Dendritic cell treated with granulocyte-macrophage colony-stimulating factor and Interleukin-4, amounts not matched to agents 40 ng/mL and 50 ng/mL, for 4 days (primary cell): ENCODE results near the gene PXMP2.

Experiments used
- H3K27ac Mint-ChIP-seq: one replicate; pipeline ENCODE4 v1.8.0; 2022; ENCODE audit warnings: mild to moderate bottlenecking, mixed read lengths
- H3K27me3 Mint-ChIP-seq: one replicate; pipeline ENCODE4 v1.8.0; 2022; ENCODE audit warnings: mild to moderate bottlenecking, mixed read lengths
- H3K36me3 Mint-ChIP-seq: one replicate; pipeline ENCODE4 v1.8.0; 2022; ENCODE audit warnings: low read depth, mixed read lengths
- H3K4me1 Mint-ChIP-seq: one replicate; pipeline ENCODE4 v1.8.0; 2022; ENCODE audit warnings: low read depth, mixed read lengths
- H3K4me3 Mint-ChIP-seq: one replicate; pipeline ENCODE4 v1.8.0; 2022; ENCODE audit warnings: mild to moderate bottlenecking, moderate library complexity, mixed read lengths
- H3K9me3 Mint-ChIP-seq: one replicate; pipeline ENCODE4 v1.8.0; 2022; ENCODE audit warnings: mixed read lengths
- intact Hi-C: fragments of 100-400 bp; cut with micrococcal nuclease; formaldehyde crosslinking; loops from one replicate; pipeline ENCODE4 v1.15.0; 2022

The PXMP2 gene

DNA sequence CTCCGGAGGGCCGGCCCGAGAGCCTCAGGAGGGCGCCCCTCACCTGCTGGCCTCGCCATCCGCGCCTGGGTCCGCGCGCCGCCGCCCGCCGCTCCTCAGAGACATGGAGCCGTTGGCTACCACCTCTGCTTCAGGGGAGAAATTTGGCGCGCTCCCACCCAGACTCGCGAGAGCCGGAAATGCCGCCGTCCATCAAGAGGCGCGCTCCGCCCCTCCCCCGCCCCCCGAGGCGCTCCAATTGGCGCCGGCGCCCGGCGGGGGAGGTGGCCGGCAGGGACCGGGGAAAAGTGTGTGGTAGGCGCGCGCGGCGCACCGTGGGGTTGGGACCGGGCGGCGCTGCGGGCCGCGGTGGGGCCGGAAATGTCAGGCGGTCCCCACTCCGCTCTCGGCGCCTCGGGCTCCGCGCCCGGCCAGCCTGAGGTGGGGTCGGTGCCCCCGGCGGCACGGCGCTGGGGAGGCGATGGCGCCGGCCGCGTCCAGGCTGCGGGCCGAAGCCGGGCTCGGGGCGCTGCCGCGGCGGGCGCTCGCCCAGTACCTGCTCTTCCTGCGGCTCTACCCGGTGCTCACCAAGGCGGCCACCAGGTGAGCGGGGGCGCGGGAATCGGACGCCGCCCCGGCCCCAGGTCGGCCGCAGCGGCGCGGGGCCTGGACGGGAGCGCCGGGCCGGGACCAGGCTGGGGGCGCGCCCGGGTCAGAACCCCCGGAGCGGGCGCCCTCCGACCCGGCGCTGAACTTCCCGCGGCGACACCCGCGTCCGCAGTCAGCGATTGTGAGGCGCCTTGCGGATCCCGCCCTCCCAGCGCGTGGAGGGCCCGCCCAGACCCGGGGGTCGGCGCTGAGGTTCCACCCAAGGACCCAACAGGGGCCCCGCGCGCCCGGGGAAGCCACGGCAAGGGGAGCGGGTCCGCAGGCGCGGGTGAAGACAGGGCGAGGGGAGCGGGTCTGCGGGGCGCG, at the start of gene PXMP2, which contains the start of gene POLE:
Gene PXMP2, plus strand, starts transcription at position 377 of the 954 bp plus-strand sequence. Its CDS starts 84 bp downstream, at position 461.
Gene POLE, minus strand, starts transcription at position 132 of the 954 bp plus-strand sequence. Its CDS starts 27 bp downstream, at position 105.
- intact Hi-C loops, result loop anchor here (2.0 kb wide), 1 partner anchor 23 kb away; the partner anchor contains the start of gene PGAM5
- H3K27me3 Mint-ChIP-seq, result peaks cover 8% of the 10 kb centered on the region
- peak within 1 kb of the TSS; percentile 78 for H3K27ac Mint-ChIP-seq
- peaks cover 22% of the 10 kb centered on the region for H3K4me1 Mint-ChIP-seq
- H3K4me3 Mint-ChIP-seq, result peak within 1 kb of the TSS; percentile 85
- H3K9me3 Mint-ChIP-seq, result no peaks in the 10 kb centered on the region
- no peaks in the 10 kb centered on the region for H3K36me3 Mint-ChIP-seq

GRCh38 chr12:132637811-132638210, 49.6 kb upstream of the PXMP2 start:
- Mint-ChIP-seq H3K9me3 (no peaks in the 10 kb centered on the region), H3K27ac (no peak overlapping the region)

DNA sequence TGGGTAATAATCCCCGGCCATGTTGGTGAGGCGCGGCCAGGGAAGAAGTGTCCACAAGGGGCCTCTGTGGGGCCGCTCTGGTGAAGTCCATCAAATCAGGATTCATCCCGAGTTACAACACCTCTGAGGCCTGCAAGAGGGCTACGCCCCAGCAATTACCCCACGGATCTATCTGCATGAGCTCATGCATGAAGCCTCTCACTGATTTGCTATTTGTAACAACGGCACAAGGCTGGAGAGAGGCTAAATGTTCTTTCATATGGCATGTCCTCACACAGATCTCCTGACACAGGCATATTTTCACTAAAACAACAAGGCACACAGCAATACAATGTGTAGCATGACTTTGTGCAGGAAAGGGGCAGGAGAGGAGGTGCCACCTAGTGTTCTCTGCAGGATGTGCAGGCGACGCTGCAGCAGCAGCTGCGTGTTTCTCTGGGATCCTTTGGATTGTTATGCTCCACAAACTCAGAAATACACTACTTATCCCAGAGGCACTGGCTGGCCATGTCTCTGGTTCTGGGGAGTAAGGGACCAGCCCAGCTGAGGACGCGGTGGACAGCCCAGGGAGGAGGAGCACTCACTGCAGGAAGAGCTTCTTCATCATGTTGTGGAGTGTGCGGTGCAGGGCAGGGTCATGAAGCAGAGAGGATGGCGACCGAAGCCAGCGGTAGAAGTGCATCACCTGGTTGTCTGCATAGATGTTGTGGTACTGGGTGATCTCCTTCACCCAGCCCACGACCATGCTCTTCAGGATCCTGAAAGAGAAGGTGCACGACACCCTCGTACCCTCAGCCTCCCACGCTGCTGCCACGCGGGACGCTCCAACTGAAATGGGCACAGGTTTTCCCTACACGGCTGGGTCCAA, 48.6 kb upstream of the PXMP2 start:
- intact Hi-C loops, result no loop called here
- no peak overlapping the region for H3K4me3 Mint-ChIP-seq
- H3K9me3 Mint-ChIP-seq, result no peaks in the 10 kb centered on the region
- H3K27ac Mint-ChIP-seq, result no peak overlapping the region
- peaks cover 99% of the 10 kb centered on the region for H3K36me3 Mint-ChIP-seq
- H3K27me3 Mint-ChIP-seq, result no peaks in the 10 kb centered on the region
- H3K4me1 Mint-ChIP-seq, result peaks cover 5% of the 10 kb centered on the region

More at GRCh38 chr12:132637811-132638210, 49.6 kb upstream of the PXMP2 start:
- Mint-ChIP-seq H3K36me3 (peaks cover 99% of the 10 kb centered on the region), H3K4me3 (no peak overlapping the region), H3K27me3 (no peaks in the 10 kb centered on the region), H3K4me1 (peaks cover 5% of the 10 kb centered on the region)
- intact Hi-C loops, result no loop called here

DNA sequence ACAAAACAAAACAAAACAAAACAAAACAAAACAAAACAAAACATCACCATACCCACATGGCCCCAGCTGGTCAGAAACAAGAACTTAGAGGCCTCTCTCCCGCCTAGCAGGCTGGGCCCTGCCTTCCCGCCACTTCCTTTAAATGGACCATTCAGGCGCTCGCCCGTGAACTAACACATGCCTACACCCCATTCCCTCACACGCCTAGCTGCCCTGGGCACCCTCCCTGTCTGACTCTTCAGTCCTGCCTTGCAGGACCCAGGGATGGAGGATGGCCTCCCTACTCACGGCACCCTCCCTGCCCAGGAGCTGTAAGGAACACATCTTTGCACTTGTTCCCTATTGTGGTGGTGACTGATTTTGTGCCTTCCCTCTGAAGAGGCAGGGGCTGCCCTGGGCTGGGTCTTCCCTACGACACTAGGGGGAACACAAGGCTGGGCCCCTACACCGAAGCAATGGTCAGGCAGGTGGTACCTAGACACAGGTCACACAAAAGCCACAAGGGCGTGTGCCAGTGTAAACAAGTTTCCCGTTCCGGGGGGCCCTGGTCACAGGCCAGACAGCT, 47.3 kb upstream of the PXMP2 start:
- Mint-ChIP-seq H3K27me3 (no peaks in the 10 kb centered on the region), H3K27ac (no peak overlapping the region), H3K4me1 (peaks cover 5% of the 10 kb centered on the region), H3K4me3 (no peak overlapping the region), H3K36me3 (peaks cover 96% of the 10 kb centered on the region), H3K9me3 (no peaks in the 10 kb centered on the region)
- intact Hi-C loops, result no loop called here

DNA sequence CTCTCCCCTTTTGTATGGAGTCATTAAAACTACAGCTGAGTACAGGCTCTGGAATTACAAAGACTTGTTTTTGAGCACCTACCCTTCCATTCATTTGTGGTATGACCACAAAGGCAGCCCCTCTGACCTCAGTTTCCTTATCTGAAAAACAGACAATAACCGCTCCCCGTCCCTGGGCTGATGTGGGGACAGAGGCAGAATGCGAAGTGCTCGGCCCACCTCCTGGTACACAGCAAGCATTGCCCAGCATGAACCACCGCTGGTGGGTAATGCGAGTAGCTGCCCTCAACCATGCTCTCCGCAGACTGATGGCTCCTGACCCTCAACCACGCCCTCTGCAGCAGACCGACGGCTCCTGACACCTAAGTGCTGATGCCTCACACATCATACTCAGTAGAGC, 46.5 kb upstream of the PXMP2 start:
- H3K4me3 Mint-ChIP-seq, result no peak overlapping the region
- no peaks in the 10 kb centered on the region for H3K9me3 Mint-ChIP-seq
- no peak overlapping the region for H3K27ac Mint-ChIP-seq
- peaks cover 95% of the 10 kb centered on the region for H3K36me3 Mint-ChIP-seq
- H3K27me3 Mint-ChIP-seq, result no peaks in the 10 kb centered on the region
- peaks cover 5% of the 10 kb centered on the region for H3K4me1 Mint-ChIP-seq
- intact Hi-C loops, result no loop called here

GRCh38 chr12:132641811-132642650, 45.4 kb upstream of the PXMP2 start:
- H3K27ac Mint-ChIP-seq, result no peak overlapping the region
- no peaks in the 10 kb centered on the region for H3K9me3 Mint-ChIP-seq
- H3K27me3 Mint-ChIP-seq, result no peaks in the 10 kb centered on the region
- H3K36me3 Mint-ChIP-seq, result peaks cover 94% of the 10 kb centered on the region
- H3K4me1 Mint-ChIP-seq, result peaks cover 5% of the 10 kb centered on the region
- intact Hi-C loops, result no loop called here
- H3K4me3 Mint-ChIP-seq, result no peak overlapping the region

DNA sequence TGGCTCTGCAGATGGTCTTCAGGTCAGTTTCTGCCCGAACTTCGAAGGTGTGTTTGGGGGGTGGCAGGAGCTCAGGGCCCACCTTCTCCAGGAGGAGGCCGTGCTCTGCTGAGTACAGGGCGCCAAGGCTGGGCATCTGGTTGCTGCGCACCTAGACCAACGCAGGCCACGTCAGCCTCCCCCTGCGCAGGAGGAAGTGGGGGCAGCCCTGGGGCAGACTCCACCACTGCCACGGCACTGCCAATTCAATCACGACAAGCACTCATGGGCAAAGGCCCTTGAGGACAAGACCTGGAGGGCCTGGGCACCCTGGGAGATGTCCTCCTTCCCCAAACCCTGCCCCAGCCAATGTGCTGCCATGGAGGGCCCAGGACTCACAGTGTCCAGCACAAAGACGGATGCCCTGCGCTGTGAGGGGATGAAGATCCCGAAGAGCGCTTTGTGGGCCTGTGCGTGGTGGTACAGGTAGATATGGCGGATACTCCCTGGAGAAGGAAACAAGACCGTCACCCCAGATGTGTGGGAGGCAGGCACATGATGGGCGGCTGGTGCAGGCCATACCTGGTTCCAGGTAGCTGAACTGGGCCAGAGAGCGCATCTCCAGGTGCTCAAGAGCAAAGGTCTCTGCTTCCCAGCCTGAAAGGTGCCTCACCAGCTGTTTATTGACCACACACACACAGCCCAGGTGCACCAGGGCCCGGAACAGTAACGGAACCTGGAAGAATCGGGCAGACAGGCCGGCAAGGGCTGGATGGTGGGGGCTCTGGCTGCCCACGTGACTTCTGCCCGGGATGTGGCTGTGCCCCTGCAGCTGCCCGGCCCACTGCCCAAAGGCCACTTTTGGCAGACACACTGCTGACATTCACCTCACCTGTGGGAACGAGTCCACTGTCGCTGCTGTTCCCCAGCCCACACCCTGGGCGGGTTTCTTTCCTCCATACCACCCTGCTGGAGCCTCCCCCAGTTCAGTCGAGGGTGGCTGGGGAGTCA, 44.2 kb upstream of the PXMP2 start:
- no peak overlapping the region for H3K27ac Mint-ChIP-seq
- no peak overlapping the region for H3K4me3 Mint-ChIP-seq
- no peaks in the 10 kb centered on the region for H3K27me3 Mint-ChIP-seq
- H3K4me1 Mint-ChIP-seq, result peaks cover 5% of the 10 kb centered on the region
- H3K9me3 Mint-ChIP-seq, result no peaks in the 10 kb centered on the region
- intact Hi-C loops, result no loop called here
- H3K36me3 Mint-ChIP-seq, result peaks cover 94% of the 10 kb centered on the region

- Mint-ChIP-seq H3K9me3 (no peaks in the 10 kb centered on the region), H3K4me3 (no peak overlapping the region), H3K4me1 (no peaks in the 10 kb centered on the region), H3K27ac (no peak overlapping the region), H3K36me3 (peaks cover 85% of the 10 kb centered on the region), H3K27me3 (no peaks in the 10 kb centered on the region)
- intact Hi-C loops, result no loop called here
Observed at GRCh38 chr12:132646850-132647249, 40.5 kb upstream of the PXMP2 start.

GRCh38 chr12:132647858-132648257, 39.5 kb upstream of the PXMP2 start:
- intact Hi-C loops, result no loop called here
- peaks cover 85% of the 10 kb centered on the region for H3K36me3 Mint-ChIP-seq
- no peak overlapping the region for H3K27ac Mint-ChIP-seq
- H3K9me3 Mint-ChIP-seq, result no peaks in the 10 kb centered on the region
- H3K4me3 Mint-ChIP-seq, result no peak overlapping the region
- H3K27me3 Mint-ChIP-seq, result no peaks in the 10 kb centered on the region
- H3K4me1 Mint-ChIP-seq, result no peaks in the 10 kb centered on the region

- intact Hi-C loops, result no loop called here
- no peak overlapping the region for H3K27ac Mint-ChIP-seq
- H3K36me3 Mint-ChIP-seq, result peaks cover 85% of the 10 kb centered on the region
Observed at GRCh38 chr12:132648616-132649225, 38.7 kb upstream of the PXMP2 start.

DNA sequence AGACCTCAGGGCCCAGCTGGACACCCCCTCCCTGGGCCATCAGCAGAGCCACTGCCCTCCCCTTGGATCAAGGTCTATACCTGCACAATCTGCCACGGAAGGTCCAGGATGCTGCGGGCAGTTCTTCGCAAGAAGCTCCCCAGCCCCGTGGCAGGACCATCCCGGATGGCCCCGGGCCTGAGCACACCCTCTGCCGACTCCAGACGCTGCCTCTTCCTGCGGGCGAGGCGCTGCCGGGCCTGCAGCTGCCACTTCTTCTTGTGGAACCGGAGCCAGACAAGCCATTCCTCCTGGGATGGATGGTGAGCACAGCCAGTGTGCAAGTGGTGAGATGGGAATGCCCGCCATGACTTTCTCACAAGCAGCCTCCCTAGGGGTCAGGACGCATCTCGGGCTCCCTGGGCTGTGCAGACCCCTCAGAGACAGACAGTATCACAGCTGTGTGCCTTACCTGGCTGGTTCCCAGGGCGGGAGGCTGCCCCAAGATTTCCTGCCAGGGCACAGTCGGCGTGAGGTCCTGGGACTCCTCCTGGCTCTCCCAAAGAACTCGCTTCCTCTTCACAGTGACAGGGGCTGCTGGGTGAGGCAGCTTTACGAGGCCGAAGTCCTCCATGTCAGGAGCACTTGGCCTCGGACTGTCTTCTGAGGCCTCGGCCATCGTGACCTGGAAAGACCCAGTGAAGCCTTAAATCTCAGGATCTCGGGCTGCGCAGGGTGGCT, 38.0 kb upstream of the PXMP2 start:
- H3K27ac Mint-ChIP-seq, result no peak overlapping the region
- H3K9me3 Mint-ChIP-seq, result no peaks in the 10 kb centered on the region
- no peaks in the 10 kb centered on the region for H3K27me3 Mint-ChIP-seq
- intact Hi-C loops, result no loop called here
- H3K4me3 Mint-ChIP-seq, result no peak overlapping the region
- H3K36me3 Mint-ChIP-seq, result peaks cover 86% of the 10 kb centered on the region
- H3K4me1 Mint-ChIP-seq, result no peaks in the 10 kb centered on the region

More at GRCh38 chr12:132648616-132649225, 38.7 kb upstream of the PXMP2 start:
- Mint-ChIP-seq H3K27me3 (no peaks in the 10 kb centered on the region), H3K4me3 (no peak overlapping the region), H3K9me3 (no peaks in the 10 kb centered on the region), H3K4me1 (no peaks in the 10 kb centered on the region)
